Keratinocyte (primary cell): ENCODE measurements around the gene ZNF232. TPM values are rescaled to one million over a fixed set of nuclear protein-coding genes. Genes with fewer than 3 reads are reported as not detected.
A peak's percentile ranks its signal among the peaks of the same experiment; 100 is the strongest.
"Not testable (repeated sequence)": the region's sequence is repeated elsewhere in the genome, so short reads cannot be mapped to it uniquely, and the experiment has no call there.

ENCODE experiments used
- DNase-seq: peaks from one replicate; pipeline ENCODE4 v3.0.0-alpha.2; 2011; ENCODE audit warnings: low read depth, missing footprints, low spot score
- FAIRE-seq: peaks from 2 replicates; lab custom pipeline; 2011; peaks lifted over from hg19 to GRCh38; lab: Jason Lieb, UNC
- H2AFZ ChIP-seq: 2 replicates; pipeline ENCODE4 v1.6.0; 2012; ENCODE audit warnings: low read length, control low read depth, inconsistent platforms; ENCODE audit not compliant: control insufficient read depth
- H3K27ac ChIP-seq: 2 replicates; pipeline ENCODE4 v1.5.1; 2011; ENCODE audit warnings: low read length; ENCODE audit not compliant: control insufficient read depth, insufficient read depth
- H3K27me3 ChIP-seq: 3 replicates; pipeline ENCODE4 v1.6.0; 2011; ENCODE audit warnings: low read length; ENCODE audit not compliant: control insufficient read depth, insufficient read depth; ENCODE audit errors: extremely low read depth
- H3K36me3 ChIP-seq, 2 experiments: 2 replicates in 1 of 2; 3 replicates in 1 of 2; pipeline ENCODE4 v1.5.1; 2011; ENCODE audit warnings: low read length in 2 of 2, mild to moderate bottlenecking in 1 of 2; ENCODE audit not compliant: control insufficient read depth in 2 of 2, insufficient read depth in 2 of 2; ENCODE audit errors: extremely low read depth in 1 of 2
- H3K4me1 ChIP-seq: 3 replicates; pipeline ENCODE4 v1.5.1; 2011; ENCODE audit warnings: low read length; ENCODE audit not compliant: control insufficient read depth, insufficient read depth; ENCODE audit errors: extremely low read depth
- H3K4me2 ChIP-seq: 3 replicates; pipeline ENCODE4 v1.6.0; 2011; ENCODE audit warnings: low read depth, low read length; ENCODE audit not compliant: control insufficient read depth, insufficient read depth; ENCODE audit errors: extremely low read depth
- H3K4me3 ChIP-seq, 3 experiments: fragments of 200-600 bp in 1 of 3; sonication (generic) in 1 of 3; 2 replicates in 2 of 3; 3 replicates in 1 of 3; pipeline ENCODE4 v1.5.1; 2011 to 2016; ENCODE audit warnings: low read length in 3 of 3, mild to moderate bottlenecking in 3 of 3, control low read depth in 2 of 3, inconsistent platforms in 1 of 3, low read depth in 1 of 3, mixed read lengths in 1 of 3, mixed run types in 1 of 3, moderate library complexity in 1 of 3; ENCODE audit not compliant: control insufficient read depth in 2 of 3, insufficient read depth in 2 of 3; ENCODE audit errors: extremely low read depth in 1 of 3
- H3K79me2 ChIP-seq: 2 replicates; pipeline ENCODE4 v1.6.0; 2012; ENCODE audit warnings: low read length; ENCODE audit not compliant: control insufficient read depth, insufficient read depth
- H3K9ac ChIP-seq: 3 replicates; pipeline ENCODE4 v1.6.0; 2011; ENCODE audit warnings: low read length; ENCODE audit not compliant: control insufficient read depth, insufficient read depth; ENCODE audit errors: extremely low read depth
- H3K9me1 ChIP-seq: 3 replicates; pipeline ENCODE4 v1.6.0; 2011; ENCODE audit warnings: low read length; ENCODE audit not compliant: control insufficient read depth, insufficient read depth; ENCODE audit errors: extremely low read depth
- H3K9me3 ChIP-seq: 2 replicates; pipeline ENCODE4 v1.5.1; 2012; ENCODE audit warnings: low read depth, low read length; ENCODE audit not compliant: control insufficient read depth
- H4K20me1 ChIP-seq: 3 replicates; pipeline ENCODE4 v1.6.0; 2011; ENCODE audit warnings: low read length; ENCODE audit not compliant: control insufficient read depth, insufficient read depth; ENCODE audit errors: extremely low read depth
- EZH2 ChIP-seq: IDR thresholded peaks from one replicate; pipeline ENCODE4 v1.6.1; 2012; ENCODE audit warnings: inconsistent platforms, mild to moderate bottlenecking, low read length, moderate library complexity
- dilution Hi-C: fragments of 300-500 bp; cut with MboI; formaldehyde crosslinking; loops from one replicate; pipeline ENCODE4 v1.7.0; 2020; ENCODE audit warnings: low sequenced_read_pairs; ENCODE audit not compliant: extremely low pct_ligation_motif_present
- polyA plus RNA-seq, 5 experiments: library from polyadenylated mRNA; depleted of rRNA in 3 of 5; stranded (reverse) in 3 of 5; stranded (forward) in 1 of 5; unstranded in 1 of 5; fragments of >200 nt; gene quantifications; 1 replicate in 1 of 5; 2 replicates in 3 of 5; 3 replicates in 1 of 5; pipeline versions ENCODE4 v1.2.1 to v1.2.3, GENCODE V29; 2011 to 2012; ENCODE audit warnings: missing spikeins in 2 of 5, low read depth in 1 of 5, low replicate concordance in 1 of 5
- TF ChIP-seq, protein P1 (sequence below), 3 experiments: IDR thresholded peaks in 1 of 3; conservative IDR thresholded peaks in 1 of 3; optimal IDR thresholded peaks in 1 of 3; 2 replicates in 2 of 3; 3 replicates in 1 of 3; pipeline versions ENCODE3 to v1.5.1; 2011; ENCODE audit warnings: low read length in 3 of 3, mild to moderate bottlenecking in 3 of 3, moderate library complexity in 2 of 3, control low read depth in 1 of 3, inconsistent platforms in 1 of 3; ENCODE audit not compliant: insufficient read depth in 2 of 3; ENCODE audit errors: extremely low read depth in 1 of 3

ZNF232 gene
- polyA plus RNA-seq, 1 donor (not counting 4 experiments of a cell fraction or from before 2014, with no cell fraction given): 5.2 TPM

DNA sequence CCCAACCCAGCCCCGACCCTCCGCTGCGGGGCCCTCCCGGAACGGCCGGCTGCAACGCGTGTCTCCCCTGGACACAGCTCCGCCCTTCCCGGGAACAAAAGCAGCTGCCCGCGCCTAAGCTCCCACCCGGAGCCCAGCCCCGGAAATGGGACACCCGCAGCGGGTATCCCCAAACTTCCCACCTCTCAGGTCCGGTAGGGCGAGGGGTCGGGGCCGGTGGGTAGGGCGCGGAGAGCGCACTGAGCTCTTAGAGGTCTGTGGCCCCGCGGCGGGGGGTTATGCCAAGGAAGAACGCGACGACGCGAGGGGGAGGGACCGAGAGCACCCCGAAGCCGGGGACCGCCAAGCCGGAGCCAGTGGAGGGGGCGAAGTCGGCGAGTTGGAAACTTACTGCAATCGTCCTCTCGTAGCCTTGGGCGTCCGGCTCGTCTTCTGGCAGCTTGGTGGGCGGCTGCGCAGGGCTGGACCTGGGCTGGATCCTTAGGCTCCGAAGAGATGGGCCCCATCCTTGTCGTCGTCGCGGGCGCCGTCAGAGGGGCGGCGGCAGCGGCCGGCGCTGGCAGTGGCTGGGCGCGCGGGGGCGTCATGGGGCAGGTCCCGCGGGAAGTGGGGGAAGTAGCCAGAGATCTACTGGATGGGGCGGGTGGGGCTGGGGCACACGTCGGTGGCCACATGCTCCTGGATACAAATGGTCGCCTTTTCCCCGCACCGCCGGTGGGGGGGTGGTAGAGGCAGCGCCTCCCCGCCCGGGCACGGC lies 11.1 kb upstream of the ZNF232 start:
- Histone ChIP-seq H3K4me1 (no peaks in the 10 kb centered on the region), H3K9me1 (no peaks in the 10 kb centered on the region), H3K36me3 (no peaks in the 10 kb centered on the region), H3K9me3 (no peaks in the 10 kb centered on the region), H3K4me2 (peak overlapping the region; percentile 58), H3K27ac (no peak overlapping the region), H3K9ac (no peak overlapping the region), H3K27me3 (peaks cover 43% of the 10 kb centered on the region), H4K20me1 (no peaks in the 10 kb centered on the region), H2AFZ (peak overlapping the region; percentile 30), H3K79me2 (no peaks in the 10 kb centered on the region), H3K4me3 (peak overlapping the region; percentile 14 to 43 (median 26))
- DNase-seq (no peak), FAIRE-seq (no peak)
- no peak for TF ChIP-seq EZH2
- TF ChIP-seq, protein P1, sequence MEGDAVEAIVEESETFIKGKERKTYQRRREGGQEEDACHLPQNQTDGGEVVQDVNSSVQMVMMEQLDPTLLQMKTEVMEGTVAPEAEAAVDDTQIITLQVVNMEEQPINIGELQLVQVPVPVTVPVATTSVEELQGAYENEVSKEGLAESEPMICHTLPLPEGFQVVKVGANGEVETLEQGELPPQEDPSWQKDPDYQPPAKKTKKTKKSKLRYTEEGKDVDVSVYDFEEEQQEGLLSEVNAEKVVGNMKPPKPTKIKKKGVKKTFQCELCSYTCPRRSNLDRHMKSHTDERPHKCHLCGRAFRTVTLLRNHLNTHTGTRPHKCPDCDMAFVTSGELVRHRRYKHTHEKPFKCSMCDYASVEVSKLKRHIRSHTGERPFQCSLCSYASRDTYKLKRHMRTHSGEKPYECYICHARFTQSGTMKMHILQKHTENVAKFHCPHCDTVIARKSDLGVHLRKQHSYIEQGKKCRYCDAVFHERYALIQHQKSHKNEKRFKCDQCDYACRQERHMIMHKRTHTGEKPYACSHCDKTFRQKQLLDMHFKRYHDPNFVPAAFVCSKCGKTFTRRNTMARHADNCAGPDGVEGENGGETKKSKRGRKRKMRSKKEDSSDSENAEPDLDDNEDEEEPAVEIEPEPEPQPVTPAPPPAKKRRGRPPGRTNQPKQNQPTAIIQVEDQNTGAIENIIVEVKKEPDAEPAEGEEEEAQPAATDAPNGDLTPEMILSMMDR (optimal IDR thresholded peaks at IDR 0.05 in 1 of 3, IDR thresholded peaks at IDR 0.05 in 1 of 3, conservative IDR thresholded peaks at IDR 0.05 in 1 of 3; ENCODE audit: extremely low read depth in 1 of 3, insufficient read depth in 2 of 3, low read length in 3 of 3): no peak
- dilution Hi-C loops: no loop called here

DNA sequence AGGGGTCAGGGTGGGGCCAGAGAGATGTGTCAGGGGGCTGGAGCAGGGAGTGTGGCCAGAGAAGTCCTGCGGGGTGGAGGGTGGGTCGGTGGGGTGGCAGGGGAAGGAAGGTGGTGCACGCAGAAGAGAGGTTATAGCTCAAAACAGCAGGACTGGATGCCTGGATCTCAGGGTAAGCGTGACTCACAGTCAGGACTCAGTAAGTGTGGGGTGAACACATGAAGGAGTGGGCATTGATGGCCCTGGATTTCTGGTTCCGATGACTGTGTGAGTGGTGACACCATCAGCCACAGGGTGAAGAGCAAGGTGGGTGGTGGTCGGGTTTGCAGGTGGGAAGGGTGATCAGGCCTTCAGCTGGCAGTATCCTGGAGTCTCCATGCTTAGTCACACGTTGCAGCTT lies 10.4 kb upstream of the ZNF232 start:
- H3K9ac ChIP-seq, H4K20me1 ChIP-seq, H2AFZ ChIP-seq, dilution Hi-C loops, DNase-seq, H3K4me1 ChIP-seq, H3K4me3 ChIP-seq, H3K4me2 ChIP-seq, H3K79me2 ChIP-seq, H3K36me3 ChIP-seq, H3K9me3 ChIP-seq, H3K9me1 ChIP-seq, H3K27ac ChIP-seq, FAIRE-seq: not testable (repeated sequence)
- peaks cover 43% of the 10 kb centered on the region for H3K27me3 ChIP-seq
